GM13976 (cell line): Measurements from ENCODE around the gene ORAI2.

Experiments used
- DNase-seq: peaks from one replicate; pipeline ENCODE4 v3.0.0; 2012; ENCODE audit warnings: low spot score
- in situ Hi-C: fragments of 300-500 bp; cut with MboI; formaldehyde crosslinking; loops from one replicate; pipeline ENCODE4 v1.12.0; 2022; ENCODE audit warnings: low sequenced_read_pairs, mixed read lengths, inconsistent platforms; ENCODE audit not compliant: unreplicated experiment
- TF ChIP-seq, protein P1 (sequence below): IDR thresholded peaks from 2 replicates; pipeline ENCODE4 v1.5.1; 2012; ENCODE audit warnings: borderline replicate concordance, mild to moderate bottlenecking; ENCODE audit not compliant: insufficient read depth; ENCODE audit errors: extremely low read depth, missing control alignments, control extremely low read depth

The ORAI2 gene

DNA sequence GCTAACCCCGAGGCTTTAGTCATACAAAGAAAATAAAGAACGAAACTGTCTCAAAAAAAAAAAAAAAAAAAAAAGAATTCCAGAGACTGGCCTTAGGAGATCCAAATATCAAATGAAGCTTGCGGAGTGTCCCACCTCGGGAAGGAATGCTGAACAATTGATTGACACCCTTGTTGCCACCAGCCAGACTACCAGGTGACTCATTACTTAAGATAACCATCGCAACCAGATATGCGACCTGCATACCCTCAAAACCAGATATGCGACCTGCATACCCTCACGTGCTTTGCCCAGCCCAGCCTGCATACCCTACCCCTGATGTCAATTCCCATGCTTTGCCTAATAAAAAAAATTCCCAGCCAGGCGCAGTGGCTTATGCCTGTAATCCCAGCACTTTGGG, 39.9 kb upstream of the ORAI2 start:
- TF ChIP-seq, protein P1, sequence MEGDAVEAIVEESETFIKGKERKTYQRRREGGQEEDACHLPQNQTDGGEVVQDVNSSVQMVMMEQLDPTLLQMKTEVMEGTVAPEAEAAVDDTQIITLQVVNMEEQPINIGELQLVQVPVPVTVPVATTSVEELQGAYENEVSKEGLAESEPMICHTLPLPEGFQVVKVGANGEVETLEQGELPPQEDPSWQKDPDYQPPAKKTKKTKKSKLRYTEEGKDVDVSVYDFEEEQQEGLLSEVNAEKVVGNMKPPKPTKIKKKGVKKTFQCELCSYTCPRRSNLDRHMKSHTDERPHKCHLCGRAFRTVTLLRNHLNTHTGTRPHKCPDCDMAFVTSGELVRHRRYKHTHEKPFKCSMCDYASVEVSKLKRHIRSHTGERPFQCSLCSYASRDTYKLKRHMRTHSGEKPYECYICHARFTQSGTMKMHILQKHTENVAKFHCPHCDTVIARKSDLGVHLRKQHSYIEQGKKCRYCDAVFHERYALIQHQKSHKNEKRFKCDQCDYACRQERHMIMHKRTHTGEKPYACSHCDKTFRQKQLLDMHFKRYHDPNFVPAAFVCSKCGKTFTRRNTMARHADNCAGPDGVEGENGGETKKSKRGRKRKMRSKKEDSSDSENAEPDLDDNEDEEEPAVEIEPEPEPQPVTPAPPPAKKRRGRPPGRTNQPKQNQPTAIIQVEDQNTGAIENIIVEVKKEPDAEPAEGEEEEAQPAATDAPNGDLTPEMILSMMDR, result no peak
- DNase-seq, result no peak
- in situ Hi-C loops, result loop anchor here (25.0 kb wide), 1 partner anchor 856 kb away; no protein-coding TSS in a partner anchor

DNA sequence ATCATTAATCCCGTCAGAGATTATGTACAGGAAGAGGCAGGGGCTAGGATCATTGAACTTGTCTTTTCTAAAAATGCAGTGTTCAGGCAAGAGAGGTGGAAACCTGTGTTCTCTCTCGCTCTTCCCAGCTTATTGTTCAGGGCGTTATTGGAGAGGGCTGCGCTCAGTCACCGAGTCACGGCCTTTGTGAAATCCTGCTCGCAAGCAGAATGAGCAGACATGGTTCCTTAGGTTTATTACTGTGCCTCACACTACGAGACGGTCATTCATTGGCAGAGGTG, 37.8 kb upstream of the ORAI2 start:
- DNase-seq, result no peak
- TF ChIP-seq, protein P1, result no peak
- in situ Hi-C loops, result loop anchor here (25.0 kb wide), 1 partner anchor 858 kb away; no protein-coding TSS in a partner anchor

DNA sequence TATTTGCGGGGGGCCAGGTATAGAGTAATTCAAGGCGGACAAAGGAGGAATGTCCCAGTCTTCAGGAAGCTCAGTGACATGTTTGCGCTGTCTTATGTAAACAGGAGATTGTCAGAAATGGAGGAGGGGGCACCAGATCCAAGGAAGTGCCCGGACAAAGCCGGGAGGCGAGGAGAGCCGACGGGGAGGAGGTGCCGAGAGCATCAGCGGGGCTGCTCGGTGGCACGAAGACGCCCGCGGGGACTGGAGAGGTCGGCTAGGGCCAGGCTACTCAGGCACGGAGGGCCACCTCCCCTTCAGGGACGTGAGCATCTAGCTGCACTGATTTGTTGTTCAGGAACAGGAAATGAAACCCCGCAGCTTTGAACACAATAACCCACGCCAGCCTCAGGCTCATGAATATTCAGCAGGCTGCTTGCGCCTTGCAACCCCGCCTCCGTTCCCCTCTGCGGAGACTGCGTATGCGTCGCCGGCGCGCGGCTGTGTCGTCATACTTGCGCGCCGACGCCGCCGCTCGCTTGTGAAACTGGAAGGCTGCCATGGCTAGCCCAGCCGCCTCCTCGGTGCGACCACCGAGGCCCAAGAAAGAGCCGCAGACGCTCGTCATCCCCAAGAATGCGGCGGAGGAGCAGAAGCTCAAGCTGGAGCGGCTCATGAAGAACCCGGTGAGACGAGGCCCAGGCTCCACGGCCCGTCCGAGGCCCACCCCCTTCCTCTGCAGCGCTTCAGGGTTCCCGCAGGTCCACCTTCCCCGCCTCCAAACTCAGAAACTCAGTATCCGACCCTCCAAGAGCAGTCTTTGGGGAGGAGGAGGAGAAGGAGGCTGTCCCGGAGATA, 37.3 kb upstream of the ORAI2 start, which contains the start of gene PRKRIP1:
Gene PRKRIP1 (plus strand): TSS at position 491 of the 837 bp plus-strand sequence. CDS start 49 bp downstream, at position 540.
- TF ChIP-seq, protein P1, result no peak
- peak; percentile 96 for DNase-seq
- in situ Hi-C loops, result loop anchor here (25.0 kb wide), 1 partner anchor 859 kb away; no protein-coding TSS in a partner anchor

DNA sequence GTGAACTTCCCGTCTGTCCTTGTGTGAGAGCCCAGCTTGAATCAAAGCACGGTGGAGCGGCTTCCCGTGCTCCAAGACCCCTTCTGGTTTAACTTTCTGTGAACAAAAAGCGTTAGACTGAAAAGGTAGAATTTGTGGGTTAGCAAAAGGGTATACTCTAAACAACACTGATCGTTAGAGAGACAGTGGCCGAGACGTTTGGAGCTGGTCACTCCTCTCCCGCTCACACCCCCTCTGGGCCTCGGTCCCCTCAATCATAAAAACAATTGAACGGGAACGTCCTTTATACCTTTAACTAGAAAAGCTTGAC, 36.7 kb upstream of the ORAI2 start:
- in situ Hi-C loops, result loop anchor here (25.0 kb wide), 1 partner anchor 859 kb away; no protein-coding TSS in a partner anchor
- TF ChIP-seq, protein P1, result no peak
- no peak for DNase-seq

DNA sequence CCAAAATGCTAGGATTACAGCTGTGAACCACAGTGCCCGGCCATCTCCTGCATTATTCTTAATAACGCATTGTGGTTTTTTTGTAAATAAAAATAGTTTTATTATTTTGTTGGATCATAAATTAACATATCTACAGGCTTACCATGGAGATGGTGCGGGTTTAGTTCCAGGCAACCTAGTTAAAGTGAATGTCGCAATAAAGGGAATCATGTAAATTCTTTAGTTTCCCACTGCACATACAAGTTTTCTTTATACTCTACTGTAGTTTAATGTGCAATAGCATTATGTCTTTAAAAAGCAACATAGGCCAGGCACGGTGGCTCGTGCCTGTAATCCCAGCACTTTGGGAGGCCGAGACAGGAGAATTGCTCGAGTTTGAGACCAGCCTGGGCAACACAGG, 34.8 kb upstream of the ORAI2 start:
- DNase-seq, result no peak
- TF ChIP-seq, protein P1, result no peak
- in situ Hi-C loops, result loop anchor here (25.0 kb wide), 1 partner anchor 861 kb away; no protein-coding TSS in a partner anchor

DNA sequence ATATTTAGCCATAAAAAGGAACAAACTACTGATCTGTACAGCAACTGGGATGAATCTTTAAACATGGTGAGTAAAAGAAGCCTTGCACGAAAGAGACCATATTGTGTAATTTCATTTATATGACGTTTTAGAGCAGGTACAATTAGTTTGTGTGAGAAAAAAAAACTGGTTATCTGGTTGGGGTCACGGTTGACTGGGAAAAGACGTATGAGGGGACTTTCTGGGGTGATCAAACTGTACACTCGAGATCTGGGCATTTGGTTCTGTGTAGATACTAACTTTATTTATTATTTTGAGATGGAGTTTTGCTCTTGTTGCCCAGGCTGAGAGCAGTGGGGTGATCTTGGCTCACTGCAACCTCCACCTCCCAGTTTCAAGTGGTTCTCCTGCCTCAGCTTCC, 33.0 kb upstream of the ORAI2 start:
- TF ChIP-seq, protein P1, result no peak
- DNase-seq, result no peak
- in situ Hi-C loops, result no loop called here
